GM12801 (cell line): ENCODE results near the gene ANKRD60.

Experiments
- TF ChIP-seq, protein P1 (sequence below): IDR thresholded peaks from one replicate; pipeline ENCODE4 v1.5.1; 2011; ENCODE audit warnings: control low read depth; ENCODE audit not compliant: insufficient read length; ENCODE audit errors: extremely low read depth

The ANKRD60 gene

DNA sequence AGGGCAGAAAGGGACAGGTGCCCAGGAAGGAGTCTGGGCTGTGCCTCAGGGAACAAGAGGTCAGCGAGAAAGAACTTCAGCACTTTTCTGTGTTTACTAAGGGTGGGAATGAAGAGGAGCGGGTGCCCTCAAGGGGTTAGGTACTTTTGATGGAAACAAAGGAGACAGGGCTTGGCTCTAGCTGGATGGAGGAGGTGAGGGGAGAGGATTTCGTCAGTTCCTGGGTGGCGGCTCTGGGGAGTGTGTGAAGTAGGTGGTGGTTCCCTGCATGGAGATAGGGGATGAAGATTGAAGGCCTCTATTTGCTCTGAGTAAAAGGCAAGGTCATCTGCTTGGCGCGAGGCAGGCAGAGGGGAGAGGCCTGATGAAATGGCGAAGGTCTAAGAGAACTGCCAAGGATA is 40.0 kb upstream of the ANKRD60 start:
- TF ChIP-seq, protein P1, sequence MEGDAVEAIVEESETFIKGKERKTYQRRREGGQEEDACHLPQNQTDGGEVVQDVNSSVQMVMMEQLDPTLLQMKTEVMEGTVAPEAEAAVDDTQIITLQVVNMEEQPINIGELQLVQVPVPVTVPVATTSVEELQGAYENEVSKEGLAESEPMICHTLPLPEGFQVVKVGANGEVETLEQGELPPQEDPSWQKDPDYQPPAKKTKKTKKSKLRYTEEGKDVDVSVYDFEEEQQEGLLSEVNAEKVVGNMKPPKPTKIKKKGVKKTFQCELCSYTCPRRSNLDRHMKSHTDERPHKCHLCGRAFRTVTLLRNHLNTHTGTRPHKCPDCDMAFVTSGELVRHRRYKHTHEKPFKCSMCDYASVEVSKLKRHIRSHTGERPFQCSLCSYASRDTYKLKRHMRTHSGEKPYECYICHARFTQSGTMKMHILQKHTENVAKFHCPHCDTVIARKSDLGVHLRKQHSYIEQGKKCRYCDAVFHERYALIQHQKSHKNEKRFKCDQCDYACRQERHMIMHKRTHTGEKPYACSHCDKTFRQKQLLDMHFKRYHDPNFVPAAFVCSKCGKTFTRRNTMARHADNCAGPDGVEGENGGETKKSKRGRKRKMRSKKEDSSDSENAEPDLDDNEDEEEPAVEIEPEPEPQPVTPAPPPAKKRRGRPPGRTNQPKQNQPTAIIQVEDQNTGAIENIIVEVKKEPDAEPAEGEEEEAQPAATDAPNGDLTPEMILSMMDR = no peak

DNA sequence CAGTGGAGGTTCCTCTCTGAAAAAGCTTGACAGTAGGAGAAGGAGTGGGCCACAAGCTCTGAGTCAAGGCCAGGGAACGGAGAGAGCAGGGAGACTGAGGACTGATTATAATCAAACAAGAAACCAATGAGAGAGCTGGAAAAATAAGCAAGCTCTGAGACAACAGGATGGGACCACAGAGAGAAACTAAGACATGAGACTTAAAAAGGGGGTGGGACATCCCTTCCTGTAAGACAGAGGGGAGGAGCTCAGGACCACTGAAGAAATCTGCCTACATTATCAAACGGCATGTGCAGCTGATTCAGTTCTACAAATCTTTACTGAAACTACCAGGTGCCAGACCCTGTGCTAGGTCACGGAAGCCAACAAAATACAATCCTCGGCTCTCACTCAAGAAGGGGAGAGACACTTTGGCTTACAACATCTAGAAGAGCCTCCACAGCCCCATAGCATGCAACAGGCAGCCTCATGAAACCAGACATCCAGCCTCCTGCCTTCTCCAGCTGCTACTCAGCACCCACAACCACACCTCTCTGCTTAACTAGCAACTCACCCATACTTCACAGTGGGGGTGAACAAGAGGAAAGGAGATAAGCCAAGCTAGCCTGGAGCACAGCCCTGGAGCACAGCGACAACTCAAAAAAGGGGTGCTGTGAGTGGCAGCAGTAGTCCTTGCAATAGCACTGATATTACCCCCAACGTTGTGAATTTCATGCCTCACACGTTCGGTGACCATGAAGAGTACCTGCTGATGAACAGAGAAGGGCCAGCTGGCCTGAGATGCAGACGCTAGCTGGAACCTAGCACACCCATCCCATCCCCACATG is 39.1 kb upstream of the ANKRD60 start:
- TF ChIP-seq, protein P1 = no peak

- TF ChIP-seq, protein P1 = no peak
Measured at GRCh38 chr20:58264271-58264670, 35.8 kb upstream of the ANKRD60 start.

DNA sequence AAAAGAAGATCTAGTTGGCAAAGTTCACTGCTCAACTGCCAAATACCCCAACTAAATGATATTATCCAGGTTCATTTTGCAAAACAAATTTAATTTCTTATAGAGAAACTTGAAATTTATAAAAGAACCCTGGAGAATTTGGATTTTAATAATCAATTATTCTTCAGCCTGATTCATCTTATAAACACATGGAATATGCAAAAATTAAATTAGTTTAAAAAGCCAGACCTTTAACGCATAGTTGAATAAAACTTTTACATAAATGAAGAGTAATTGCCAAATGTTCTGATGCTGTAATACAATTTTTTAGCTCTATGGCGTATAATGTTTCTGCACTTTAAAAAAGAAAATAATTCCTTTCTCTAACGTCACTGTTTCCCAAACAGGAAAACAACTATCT is 33.2 kb upstream of the ANKRD60 start:
- TF ChIP-seq, protein P1 = no peak

DNA sequence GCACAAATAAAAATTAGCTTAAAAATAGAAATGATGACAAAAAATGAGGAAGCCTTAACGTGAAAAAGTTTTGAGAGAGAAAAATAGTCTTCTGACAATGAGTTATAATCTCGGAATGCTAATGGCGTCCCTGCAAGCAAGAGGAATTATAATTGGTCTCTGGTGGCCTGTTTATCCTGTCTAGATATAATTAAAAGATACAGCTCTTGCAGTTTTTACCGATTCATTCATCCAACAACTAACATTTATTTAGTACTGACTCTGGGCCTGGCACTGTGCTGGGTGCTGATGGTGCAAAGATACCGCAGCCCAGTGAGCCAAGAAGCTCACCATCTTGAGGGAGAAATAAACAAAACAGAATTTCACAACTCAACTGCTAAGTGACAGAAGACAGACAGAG is 31.6 kb upstream of the ANKRD60 start:
- TF ChIP-seq, protein P1 = no peak

- TF ChIP-seq, protein P1 = no peak
Measured at GRCh38 chr20:58256842-58257241, 28.4 kb upstream of the ANKRD60 start.

GRCh38 chr20:58256307-58256706 is 27.9 kb upstream of the ANKRD60 start:
- TF ChIP-seq, protein P1 = no peak
